Fibroblast of lung (primary cell): Measurements from ENCODE around the gene FBN1. TPM values are rescaled to one million over a fixed set of nuclear protein-coding genes. Genes with fewer than 3 reads are reported as not detected.
A peak's percentile ranks its signal among the peaks of the same experiment; 100 is the strongest.

Experiments
- DNase-seq, 2 donors: peaks; one replicate each; pipeline versions ENCODE4 v3.0.0 to v3.0.0-alpha.2; 2010; ENCODE audit warnings: low read depth in 2 of 2
- H2AFZ ChIP-seq: 2 replicates; pipeline ENCODE4 v1.5.1; 2012; ENCODE audit warnings: low read length, control low read depth, inconsistent platforms
- H3K27ac ChIP-seq: 2 replicates; pipeline ENCODE4 v1.5.1; 2011; ENCODE audit warnings: low read length, control low read depth; ENCODE audit not compliant: insufficient read depth
- H3K27me3 ChIP-seq: 2 replicates; pipeline ENCODE4 v1.5.1; 2011; ENCODE audit warnings: mild to moderate bottlenecking, low read length; ENCODE audit not compliant: control insufficient read depth, insufficient read depth
- H3K36me3 ChIP-seq: 2 replicates; pipeline ENCODE4 v1.5.1; 2011; ENCODE audit warnings: low read length; ENCODE audit not compliant: control insufficient read depth, insufficient read depth
- H3K4me1 ChIP-seq: 2 replicates; pipeline ENCODE4 v1.5.1; 2011; ENCODE audit warnings: low read length; ENCODE audit not compliant: control insufficient read depth, insufficient read depth; ENCODE audit errors: extremely low read depth
- H3K4me2 ChIP-seq: 2 replicates; pipeline ENCODE4 v1.5.1; 2011; ENCODE audit warnings: low read length, control low read depth; ENCODE audit not compliant: insufficient read depth; ENCODE audit errors: extremely low read depth
- H3K4me3 ChIP-seq, 4 experiments: fragments of 200-600 bp in 1 of 4; sonication (generic) in 1 of 4; replicated peaks in 1 of 4; 2 replicates each; pipeline ENCODE4 v1.5.1; 2011 to 2016; ENCODE audit warnings: low read length in 4 of 4, low read depth in 3 of 4, mild to moderate bottlenecking in 3 of 4, control low read depth in 2 of 4, inconsistent platforms in 1 of 4, mixed read lengths in 1 of 4; ENCODE audit not compliant: insufficient read depth in 1 of 4; ENCODE audit errors: control extremely low read depth in 1 of 4
- H3K79me2 ChIP-seq: 2 replicates; pipeline ENCODE4 v1.5.1; 2012; ENCODE audit warnings: mild to moderate bottlenecking, low read length, inconsistent platforms; ENCODE audit not compliant: control insufficient read depth, insufficient read depth
- H3K9ac ChIP-seq: 2 replicates; pipeline ENCODE4 v1.5.1; 2011; ENCODE audit warnings: mild to moderate bottlenecking, low read length, control low read depth; ENCODE audit not compliant: insufficient read depth
- H3K9me3 ChIP-seq: 2 replicates; pipeline ENCODE4 v1.5.1; 2012; ENCODE audit warnings: low read depth, low read length; ENCODE audit not compliant: control insufficient read depth, insufficient read depth
- H4K20me1 ChIP-seq: 2 replicates; pipeline ENCODE4 v1.5.1; 2011; ENCODE audit warnings: low read length; ENCODE audit not compliant: control insufficient read depth, insufficient read depth; ENCODE audit errors: extremely low read depth
- CTCF ChIP-seq, 2 donors: IDR thresholded peaks in 1 of 2; conservative IDR thresholded peaks in 1 of 2; 1 replicate in 1 of 2; 2 replicates in 1 of 2; pipeline ENCODE4 v1.5.1; 2011 to 2012; ENCODE audit warnings: low read length in 2 of 2, control low read depth in 1 of 2, inconsistent platforms in 1 of 2, low read depth in 1 of 2, mild to moderate bottlenecking in 1 of 2
- EZH2 ChIP-seq: IDR thresholded peaks from 2 replicates; pipeline ENCODE4 v1.5.1; 2012; ENCODE audit warnings: low read length, control low read depth, mild to moderate bottlenecking; ENCODE audit errors: missing control alignments
- polyA plus RNA-seq, 2 donors: library from polyadenylated mRNA; depleted of rRNA in 1 of 2; stranded (reverse) in 1 of 2; unstranded in 1 of 2; fragments of >200 nt; gene quantifications; 2 replicates each; pipeline ENCODE4 v1.2.1, GENCODE V29; 2011 to 2012; ENCODE audit warnings: missing spikeins in 1 of 2
- total RNA-seq: library from RNA; depleted of rRNA; stranded (reverse); fragments of >200 nt; gene quantifications from 2 replicates; pipeline ENCODE4 v1.2.1, GENCODE V29; 2014

Gene FBN1
- total and polyA plus RNA-seq, 2 donors (not counting 1 experiment from before 2014, with no cell fraction given), result 368 to 446 TPM

GRCh38 chr15:48555241-48555881, 90.1 kb downstream of the FBN1 start:
- H3K36me3 ChIP-seq, result peaks cover 2% of the 10 kb centered on the region
- peak; percentile 73 to 87 for DNase-seq
- H4K20me1 ChIP-seq, result no peaks in the 10 kb centered on the region
- no peak for TF ChIP-seq EZH2
- H3K27ac ChIP-seq, result peak overlapping the region; percentile 62
- H2AFZ ChIP-seq, result no peak overlapping the region
- no peaks in the 10 kb centered on the region for H3K9me3 ChIP-seq
- peaks cover 26% of the 10 kb centered on the region for H3K79me2 ChIP-seq
- peak overlapping the region; percentile 46 for H3K4me2 ChIP-seq
- peaks cover 30% of the 10 kb centered on the region for H3K4me1 ChIP-seq
- no peak overlapping the region for H3K4me3 ChIP-seq
- no peak overlapping the region for H3K9ac ChIP-seq
- no peaks in the 10 kb centered on the region for H3K27me3 ChIP-seq

GRCh38 chr15:48554112-48554511, 91.4 kb downstream of the FBN1 start:
- no peaks in the 10 kb centered on the region for H3K9me3 ChIP-seq
- no peaks in the 10 kb centered on the region for H4K20me1 ChIP-seq
- H3K27me3 ChIP-seq, result no peaks in the 10 kb centered on the region
- peaks cover 2% of the 10 kb centered on the region for H3K36me3 ChIP-seq
- peak overlapping the region; percentile 60 for H3K27ac ChIP-seq
- H3K4me3 ChIP-seq, result no peak overlapping the region
- H3K79me2 ChIP-seq, result peaks cover 30% of the 10 kb centered on the region
- H3K9ac ChIP-seq, result no peak overlapping the region
- H3K4me1 ChIP-seq, result peaks cover 23% of the 10 kb centered on the region
- no peak for DNase-seq
- TF ChIP-seq CTCF (conservative IDR thresholded peaks at IDR 0.05 in 1 of 2, IDR thresholded peaks at IDR 0.05 in 1 of 2; ENCODE audit: low read depth in 1 of 2, low read length in 2 of 2) (no peak), EZH2 (no peak)
- H2AFZ ChIP-seq, result no peak overlapping the region
- peak overlapping the region; percentile 33 for H3K4me2 ChIP-seq

GRCh38 chr15:48553559-48553958, 92.0 kb downstream of the FBN1 start:
- Histone ChIP-seq H3K79me2 (peaks cover 31% of the 10 kb centered on the region), H3K9me3 (no peaks in the 10 kb centered on the region), H3K27me3 (no peaks in the 10 kb centered on the region), H4K20me1 (no peaks in the 10 kb centered on the region), H3K4me1 (peaks cover 23% of the 10 kb centered on the region), H3K36me3 (peaks cover 2% of the 10 kb centered on the region), H3K27ac (peak overlapping the region; percentile 60), H2AFZ (no peak overlapping the region), H3K9ac (no peak overlapping the region), H3K4me2 (peak overlapping the region; percentile 40), H3K4me3 (no peak overlapping the region)
- DNase-seq, result peak in 1 of 2 donors; percentile 58
- no peak for TF ChIP-seq EZH2
- TF ChIP-seq CTCF (conservative IDR thresholded peaks at IDR 0.05 in 1 of 2, IDR thresholded peaks at IDR 0.05 in 1 of 2; ENCODE audit: low read depth in 1 of 2, low read length in 2 of 2), result no peak
